ENCODE measurements around the gene IL27RA.
A peak's percentile ranks its signal among the peaks of the same experiment; 100 is the strongest.
"Not testable (repeated sequence)": the region's sequence is repeated elsewhere in the genome, so short reads cannot be mapped to it uniquely, and the experiment has no call there.

IL27RA gene

GRCh38 chr19:14030997-14031718, 404 bp upstream of the IL27RA start:
- no peak for DNase-seq (ENCODE audit: low read depth)

GRCh38 chr19:14033946-14034345, 2.4 kb downstream of the IL27RA start:
- DNase-seq (ENCODE audit: low read depth): no peak

- DNase-seq (ENCODE audit: low read depth): not testable (repeated sequence)
These were observed 3.6 kb downstream of the IL27RA start for GRCh38 chr19:14035159-14035558.

- DNase-seq (ENCODE audit: low read depth): peak; percentile 39
These were observed 4.1 kb downstream of the IL27RA start for GRCh38 chr19:14035706-14036105.

- no peak for DNase-seq (ENCODE audit: low read depth)
These were observed 7.6 kb downstream of the IL27RA start for GRCh38 chr19:14039181-14039580.

GRCh38 chr19:14042659-14043608, 11.4 kb downstream of the IL27RA start:
- peak; percentile 62 for DNase-seq (ENCODE audit: low read depth)

GRCh38 chr19:14047866-14048265, 16.3 kb downstream of the IL27RA start:
- not testable (repeated sequence) for DNase-seq (ENCODE audit: low read depth)

- no peak for DNase-seq (ENCODE audit: low read depth)
These were observed 17.0 kb downstream of the IL27RA start for GRCh38 chr19:14048443-14049153.

- DNase-seq (ENCODE audit: low read depth): no peak
These were observed 18.9 kb downstream of the IL27RA start for GRCh38 chr19:14050512-14050911.

- not testable (repeated sequence) for DNase-seq (ENCODE audit: low read depth)
These were observed 19.4 kb downstream of the IL27RA start for GRCh38 chr19:14050961-14051360.

GRCh38 chr19:14051980-14052379, 20.4 kb downstream of the IL27RA start:
- no peak for DNase-seq (ENCODE audit: low read depth)

- no peak for DNase-seq (ENCODE audit: low read depth)
These were observed 20.9 kb downstream of the IL27RA start for GRCh38 chr19:14052470-14052869.

GRCh38 chr19:14053032-14053431, 21.5 kb downstream of the IL27RA start:
- no peak for DNase-seq (ENCODE audit: low read depth)

- no peak for DNase-seq (ENCODE audit: low read depth)
These were observed 21.9 kb downstream of the IL27RA start for GRCh38 chr19:14053500-14053899.

- no peak for DNase-seq (ENCODE audit: low read depth)
These were observed 22.5 kb downstream of the IL27RA start for GRCh38 chr19:14054099-14054498.

- DNase-seq (ENCODE audit: low read depth): no peak
These were observed 23.2 kb downstream of the IL27RA start for GRCh38 chr19:14054721-14055120.

- DNase-seq (ENCODE audit: low read depth): no peak
These were observed 23.8 kb downstream of the IL27RA start for GRCh38 chr19:14055396-14055795.

- no peak for DNase-seq (ENCODE audit: low read depth)
These were observed 24.6 kb downstream of the IL27RA start for GRCh38 chr19:14056069-14056666.

GRCh38 chr19:14056741-14057356, 25.3 kb downstream of the IL27RA start:
- no peak for DNase-seq (ENCODE audit: low read depth)

GRCh38 chr19:14058182-14059092, 26.9 kb downstream of the IL27RA start:
- no peak for DNase-seq (ENCODE audit: low read depth)

GRCh38 chr19:14059093-14059480, 27.5 kb downstream of the IL27RA start:
- DNase-seq (ENCODE audit: low read depth): no peak
